Kidney tubule cell (primary cell): ENCODE measurements around the gene CFL1.
"Not testable (repeated sequence)": the region's sequence is repeated elsewhere in the genome, so short reads cannot be mapped to it uniquely, and the experiment has no call there.

Experiments used
- DNase-seq: peaks from one replicate; pipeline ENCODE4 v3.0.0-alpha.2; 2018; ENCODE audit warnings: low spot score

CFL1 gene

GRCh38 chr11:65856689-65857499 lies 1.1 kb downstream of the CFL1 start:
- DNase-seq = peak; percentile 73

GRCh38 chr11:65855927-65856363 lies 2.0 kb downstream of the CFL1 start:
- no peak for DNase-seq

GRCh38 chr11:65854852-65855837 lies 2.8 kb downstream of the CFL1 start:
- no peak for DNase-seq

- no peak for DNase-seq
Observed at GRCh38 chr11:65854161-65854592, 3.8 kb downstream of the CFL1 start.

- DNase-seq = no peak
Observed at GRCh38 chr11:65853246-65853979, 4.6 kb downstream of the CFL1 start.

GRCh38 chr11:65852508-65853245 lies 5.3 kb downstream of the CFL1 start:
- no peak for DNase-seq

- no peak for DNase-seq
Observed at GRCh38 chr11:65851811-65852507, 6.0 kb downstream of the CFL1 start.

- DNase-seq = peak; percentile 54
Observed at GRCh38 chr11:65851083-65851579, 6.8 kb downstream of the CFL1 start.

- no peak for DNase-seq
Observed at GRCh38 chr11:65850217-65851082, 7.5 kb downstream of the CFL1 start.

GRCh38 chr11:65849771-65850216 lies 8.2 kb downstream of the CFL1 start:
- no peak for DNase-seq

- DNase-seq = no peak
Observed at GRCh38 chr11:65849366-65849765, 8.6 kb downstream of the CFL1 start.

- not testable (repeated sequence) for DNase-seq
Observed at GRCh38 chr11:65848693-65849092, 9.3 kb downstream of the CFL1 start.

GRCh38 chr11:65847746-65848145 lies 10.2 kb downstream of the CFL1 start:
- DNase-seq = no peak

- no peak for DNase-seq
Observed at GRCh38 chr11:65844231-65844872, 13.6 kb downstream of the CFL1 start.

GRCh38 chr11:65843811-65844210 lies 14.2 kb downstream of the CFL1 start:
- DNase-seq = no peak

GRCh38 chr11:65842144-65842543 lies 15.8 kb downstream of the CFL1 start:
- no peak for DNase-seq

GRCh38 chr11:65834202-65834601 lies 23.8 kb downstream of the CFL1 start:
- DNase-seq = no peak

- peak; percentile 87 for DNase-seq
Observed at GRCh38 chr11:65833297-65834030, 24.5 kb downstream of the CFL1 start, which contains the start of gene SNX32. Gene SNX32 (plus strand): TSS chr11:65833963. CDS start chr11:65834066, 103 bp downstream.
